Tibial nerve (tissue), 4 donors: ENCODE measurements around the gene LRRTM1. TPM values are rescaled to one million over a fixed set of nuclear protein-coding genes. Genes with fewer than 3 reads are reported as not detected.

Experiments used
- DNase-seq, 2 donors: peaks; one replicate each; pipeline ENCODE4 v3.0.0-alpha.2; 2019; ENCODE audit warnings: low spot score in 2 of 2
- H3K27ac ChIP-seq, 4 donors: fragments of 200-600 bp; sonication (generic) in 3 of 4; one replicate each; pipeline ENCODE4 v1.5.1; 2017 to 2019; ENCODE audit warnings: mild to moderate bottlenecking in 1 of 4
- H3K27me3 ChIP-seq, 2 donors: fragments of 200-600 bp; sonication (generic) in 1 of 2; one replicate each; pipeline versions ENCODE4 v1.5.1 to v1.6.0; 2017 to 2019
- H3K36me3 ChIP-seq, 3 donors: fragments of 200-600 bp; sonication (generic); one replicate each; pipeline ENCODE4 v1.5.1; 2018 to 2019
- H3K4me1 ChIP-seq, 4 donors: fragments of 200-600 bp; sonication (generic) in 3 of 4; one replicate each; pipeline ENCODE4 v1.5.1; 2017 to 2019
- H3K4me3 ChIP-seq, 4 donors: fragments of 200-600 bp; sonication (generic) in 3 of 4; one replicate each; pipeline ENCODE4 v1.5.1; 2017 to 2019; ENCODE audit warnings: mild to moderate bottlenecking in 1 of 4, moderate library complexity in 1 of 4
- H3K9me3 ChIP-seq, 4 donors: fragments of 200-600 bp; sonication (generic) in 3 of 4; one replicate each; pipeline ENCODE4 v1.5.1; 2017 to 2019
- EP300 ChIP-seq, 2 donors: sonication (generic); formaldehyde crosslinking; IDR thresholded peaks; one replicate each; pipeline ENCODE4 v1.6.1; 2017; ENCODE audit warnings: antibody characterized with exemption in 2 of 2, mild to moderate bottlenecking in 1 of 2
- POLR2A ChIP-seq, 2 donors: fragments of 450-650 bp; IDR thresholded peaks; one replicate each; pipeline ENCODE4 v1.6.1; 2017; ENCODE audit warnings: antibody characterized with exemption in 2 of 2, mild to moderate bottlenecking in 2 of 2, moderate library complexity in 2 of 2
- WGBS, 2 donors: methylation state at CpG; one replicate each; pipeline ENCODE4 v1.1.5; 2018; 5-methylcytosine and 5-hydroxymethylcytosine counted together
- total RNA-seq, 4 donors: library from RNA; depleted of rRNA; stranded (reverse); fragments of >200 nt; gene quantifications; one replicate each; pipeline ENCODE4 v1.1.0, GENCODE V29; 2016
- TF ChIP-seq, protein P1 (sequence below), 5 experiments: fragments of 200-600 bp in 3 of 5; fragments of 450-650 bp in 2 of 5; sonication (generic) in 3 of 5; IDR thresholded peaks; one replicate each; pipeline ENCODE4 v1.5.1; 2016 to 2019; ENCODE audit warnings: antibody characterized with exemption in 5 of 5, mild to moderate bottlenecking in 3 of 5, moderate library complexity in 2 of 5

LRRTM1 gene
- total RNA-seq, 4 donors from 2014 or later = 0.59 to 2.4 (median 1.8) TPM

GRCh38 chr2:80329491-80329890, 24.9 kb upstream of the LRRTM1 start:
- DNase-seq = no peak
- Histone ChIP-seq H3K9me3 (no peaks in the 10 kb centered on the region), H3K4me1 (peaks cover 0 to 3% (median 0%) of the 10 kb centered on the region in 4 donors), H3K27me3 (no peaks in the 10 kb centered on the region), H3K27ac (no peak overlapping the region), H3K4me3 (no peak overlapping the region), H3K36me3 (no peaks in the 10 kb centered on the region)
- 87 to 89% methylated on average over 5 of the region's 5 CpGs for WGBS, 2 donors
- TF ChIP-seq EP300 (IDR thresholded peaks at IDR 0.05) = no peak
- no peak for TF ChIP-seq POLR2A (IDR thresholded peaks at IDR 0.05)
- TF ChIP-seq, protein P1, sequence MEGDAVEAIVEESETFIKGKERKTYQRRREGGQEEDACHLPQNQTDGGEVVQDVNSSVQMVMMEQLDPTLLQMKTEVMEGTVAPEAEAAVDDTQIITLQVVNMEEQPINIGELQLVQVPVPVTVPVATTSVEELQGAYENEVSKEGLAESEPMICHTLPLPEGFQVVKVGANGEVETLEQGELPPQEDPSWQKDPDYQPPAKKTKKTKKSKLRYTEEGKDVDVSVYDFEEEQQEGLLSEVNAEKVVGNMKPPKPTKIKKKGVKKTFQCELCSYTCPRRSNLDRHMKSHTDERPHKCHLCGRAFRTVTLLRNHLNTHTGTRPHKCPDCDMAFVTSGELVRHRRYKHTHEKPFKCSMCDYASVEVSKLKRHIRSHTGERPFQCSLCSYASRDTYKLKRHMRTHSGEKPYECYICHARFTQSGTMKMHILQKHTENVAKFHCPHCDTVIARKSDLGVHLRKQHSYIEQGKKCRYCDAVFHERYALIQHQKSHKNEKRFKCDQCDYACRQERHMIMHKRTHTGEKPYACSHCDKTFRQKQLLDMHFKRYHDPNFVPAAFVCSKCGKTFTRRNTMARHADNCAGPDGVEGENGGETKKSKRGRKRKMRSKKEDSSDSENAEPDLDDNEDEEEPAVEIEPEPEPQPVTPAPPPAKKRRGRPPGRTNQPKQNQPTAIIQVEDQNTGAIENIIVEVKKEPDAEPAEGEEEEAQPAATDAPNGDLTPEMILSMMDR (IDR thresholded peaks at IDR 0.05) = no peak

GRCh38 chr2:80328159-80328571, 23.6 kb upstream of the LRRTM1 start:
- TF ChIP-seq EP300 (IDR thresholded peaks at IDR 0.05) (no peak), POLR2A (IDR thresholded peaks at IDR 0.05) (no peak)
- TF ChIP-seq, protein P1 (IDR thresholded peaks at IDR 0.05) = no peak
- no peaks in the 10 kb centered on the region for H3K27me3 ChIP-seq
- H3K4me1 ChIP-seq = peaks cover 0 to 3% (median 0%) of the 10 kb centered on the region in 4 donors
- no peak for DNase-seq
- H3K9me3 ChIP-seq = no peaks in the 10 kb centered on the region
- no peak overlapping the region for H3K4me3 ChIP-seq
- WGBS, 2 donors = 71 to 73% methylated on average over 1 of the region's 1 CpG
- H3K36me3 ChIP-seq = no peaks in the 10 kb centered on the region
- H3K27ac ChIP-seq = no peak overlapping the region

GRCh38 chr2:80326861-80327260, 22.3 kb upstream of the LRRTM1 start:
- 74 to 85% methylated on average over 1 of the region's 1 CpG for WGBS, 2 donors
- Histone ChIP-seq H3K9me3 (no peaks in the 10 kb centered on the region), H3K4me1 (peaks cover 0 to 3% (median 0%) of the 10 kb centered on the region in 4 donors), H3K4me3 (no peak overlapping the region), H3K27ac (no peak overlapping the region), H3K27me3 (peaks cover 0 to 9% of the 10 kb centered on the region in 2 donors), H3K36me3 (no peaks in the 10 kb centered on the region)
- no peak for TF ChIP-seq EP300 (IDR thresholded peaks at IDR 0.05)
- no peak for TF ChIP-seq POLR2A (IDR thresholded peaks at IDR 0.05)
- TF ChIP-seq, protein P1 (IDR thresholded peaks at IDR 0.05) = no peak
- no peak for DNase-seq

- Histone ChIP-seq H3K4me1 (peaks cover 0 to 3% (median 0%) of the 10 kb centered on the region in 4 donors), H3K27ac (no peak overlapping the region), H3K4me3 (no peak overlapping the region), H3K36me3 (no peaks in the 10 kb centered on the region), H3K9me3 (no peaks in the 10 kb centered on the region), H3K27me3 (peaks cover 0 to 9% of the 10 kb centered on the region in 2 donors)
- DNase-seq = no peak
- TF ChIP-seq, protein P1 (IDR thresholded peaks at IDR 0.05) = peak; percentile 15 to 21 (median 20)
- TF ChIP-seq EP300 (IDR thresholded peaks at IDR 0.05) = no peak
- no peak for TF ChIP-seq POLR2A (IDR thresholded peaks at IDR 0.05)
Measured at GRCh38 chr2:80326214-80326613, 21.7 kb upstream of the LRRTM1 start.

DNA sequence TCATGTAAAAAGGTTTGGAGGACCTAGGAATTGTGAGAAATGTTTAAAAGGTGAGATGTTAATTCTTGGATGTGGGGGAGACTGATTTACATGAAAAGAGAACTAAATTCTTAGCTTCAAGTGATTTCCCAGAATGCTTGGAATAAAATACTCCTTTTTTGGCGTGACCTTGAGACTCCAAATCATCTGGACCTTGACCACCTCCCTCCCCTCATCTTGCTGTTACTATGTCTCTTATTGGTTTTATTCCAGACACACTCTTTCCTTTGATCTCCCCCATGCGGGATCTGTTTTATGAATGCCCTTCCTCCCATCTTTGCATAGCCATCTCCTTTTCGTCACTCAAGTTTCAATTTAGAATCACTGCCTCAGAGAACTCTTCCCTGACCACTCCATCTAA, 20.0 kb upstream of the LRRTM1 start:
- DNase-seq = no peak
- WGBS, 2 donors = 91 to 93% methylated on average over 3 of the region's 3 CpGs
- Histone ChIP-seq H3K4me1 (peaks cover 0 to 3% (median 0%) of the 10 kb centered on the region in 4 donors), H3K36me3 (no peaks in the 10 kb centered on the region), H3K4me3 (no peak overlapping the region), H3K9me3 (no peaks in the 10 kb centered on the region), H3K27ac (no peak overlapping the region), H3K27me3 (peaks cover 0 to 9% of the 10 kb centered on the region in 2 donors)
- TF ChIP-seq, protein P1 (IDR thresholded peaks at IDR 0.05) = no peak
- no peak for TF ChIP-seq EP300 (IDR thresholded peaks at IDR 0.05)
- TF ChIP-seq POLR2A (IDR thresholded peaks at IDR 0.05) = no peak
